PFSK-1 (cell line): ENCODE data around the gene RAD51AP1.

Experiments
- POLR2AphosphoS5 ChIP-seq: IDR thresholded peaks from 2 replicates; pipeline ENCODE4 v1.6.1; 2012; ENCODE audit warnings: low read depth, mild to moderate bottlenecking, control low read depth, low read length, moderate library complexity
- REST ChIP-seq, 2 experiments: IDR thresholded peaks; 2 replicates each; pipeline versions ENCODE4 v1.6.1 to v1.8.0; 2011 to 2012; ENCODE audit warnings: low read depth in 2 of 2, low read length in 2 of 2, control low read depth in 1 of 2, inconsistent platforms in 1 of 2, mild to moderate bottlenecking in 1 of 2, moderate library complexity in 1 of 2; ENCODE audit not compliant: insufficient read depth in 1 of 2
- SIN3A ChIP-seq: IDR thresholded peaks from 2 replicates; pipeline ENCODE4 v1.6.1; 2012; ENCODE audit warnings: mild to moderate bottlenecking, low read length, moderate library complexity, borderline replicate concordance; ENCODE audit not compliant: insufficient read depth
- TAF1 ChIP-seq: IDR thresholded peaks from 2 replicates; pipeline ENCODE4 v1.6.1; 2012; ENCODE audit warnings: low read length, control low read depth, borderline replicate concordance; ENCODE audit not compliant: insufficient read depth

- TF ChIP-seq TAF1 (no peak), POLR2AphosphoS5 (no peak), SIN3A (no peak), REST (IDR thresholded peaks at IDR 0.05; ENCODE audit: insufficient read depth in 1 of 2, low read depth in 2 of 2, low read length in 2 of 2) (no peak)
These were observed 17.1 kb downstream of the RAD51AP1 start for GRCh38 chr12:4555804-4556203.
